ENCODE results near the gene YPEL4. TPM values are rescaled to one million over a fixed set of nuclear protein-coding genes. Genes with fewer than 3 reads are reported as not detected.
A peak's percentile ranks its signal among the peaks of the same experiment; 100 is the strongest.

YPEL4 gene
- total and polyA plus RNA-seq, 2 donors from 2014 or later, result 0.82 to 0.88 TPM

DNA sequence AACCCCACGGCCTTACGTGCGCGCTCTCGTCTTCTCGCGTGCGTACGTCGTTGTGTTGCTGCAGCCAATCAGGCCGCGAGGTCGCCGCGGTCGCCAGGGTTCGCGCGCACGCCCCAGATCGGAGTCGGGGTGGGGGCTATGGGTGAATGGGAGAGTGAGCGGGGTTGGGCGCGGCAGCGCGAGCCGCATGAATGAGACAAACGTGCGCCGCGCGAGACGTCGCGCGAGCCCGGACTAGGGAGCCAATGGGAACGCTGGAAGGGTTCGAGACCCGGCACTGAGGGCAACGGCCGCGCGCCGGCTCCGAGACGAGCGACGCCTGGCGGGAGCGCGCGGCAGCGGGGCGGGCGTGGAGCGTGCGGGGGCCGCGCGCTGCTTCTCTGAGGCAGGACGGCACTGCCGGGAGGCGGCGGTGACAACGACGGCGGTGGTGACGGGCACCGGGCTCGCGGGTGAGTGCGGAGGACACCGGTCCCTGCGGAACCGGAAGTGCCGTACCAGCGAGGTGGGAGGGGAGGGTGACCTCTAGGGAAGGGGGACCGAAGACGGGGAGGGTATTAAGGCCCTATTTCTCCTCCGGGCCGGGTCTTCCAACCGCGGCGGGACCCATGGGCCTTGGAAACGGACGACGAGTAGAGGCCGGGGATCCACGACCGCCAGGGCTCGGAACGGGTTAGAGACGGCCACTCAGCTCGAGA, 18.2 kb upstream of the YPEL4 start, which contains the start of gene ZDHHC5:
Gene ZDHHC5 (plus strand): TSS at position 379 of the 698 bp plus-strand sequence. CDS start 4,977 bp downstream, outside the sequence.
- Histone ChIP-seq H3K9me3 (ENCODE audit: control insufficient read depth in 2 of 3, insufficient read depth in 1 of 3, low read length in 3 of 3) (no peaks in the 10 kb centered on the region), H3K4me1 (ENCODE audit: control insufficient read depth in 2 of 3, insufficient read depth in 2 of 3, low read depth in 1 of 3, low read length in 3 of 3) (peaks cover 0 to 18% (median 15%) of the 10 kb centered on the region in 3 donors), H3K36me3 (ENCODE audit: control insufficient read depth in 2 of 3, insufficient read depth in 3 of 3, low read length in 3 of 3) (peaks cover under 1 to 8% (median 3%) of the 10 kb centered on the region in 3 donors), H3K4me3 (ENCODE audit: low read length in 3 of 3) (peak within 1 kb of the TSS; percentile 83 to 98 (median 86)), H3K9ac (ENCODE audit: low read length in 3 of 3) (peak within 1 kb of the TSS; percentile 82 to 98 (median 97)), H3K27ac (ENCODE audit: low read depth in 2 of 2, low read length in 2 of 2) (peak within 1 kb of the TSS; percentile 97), H3K27me3 (ENCODE audit: control insufficient read depth, insufficient read depth, low read length) (no peaks in the 10 kb centered on the region)
- TF ChIP-seq, protein P1, sequence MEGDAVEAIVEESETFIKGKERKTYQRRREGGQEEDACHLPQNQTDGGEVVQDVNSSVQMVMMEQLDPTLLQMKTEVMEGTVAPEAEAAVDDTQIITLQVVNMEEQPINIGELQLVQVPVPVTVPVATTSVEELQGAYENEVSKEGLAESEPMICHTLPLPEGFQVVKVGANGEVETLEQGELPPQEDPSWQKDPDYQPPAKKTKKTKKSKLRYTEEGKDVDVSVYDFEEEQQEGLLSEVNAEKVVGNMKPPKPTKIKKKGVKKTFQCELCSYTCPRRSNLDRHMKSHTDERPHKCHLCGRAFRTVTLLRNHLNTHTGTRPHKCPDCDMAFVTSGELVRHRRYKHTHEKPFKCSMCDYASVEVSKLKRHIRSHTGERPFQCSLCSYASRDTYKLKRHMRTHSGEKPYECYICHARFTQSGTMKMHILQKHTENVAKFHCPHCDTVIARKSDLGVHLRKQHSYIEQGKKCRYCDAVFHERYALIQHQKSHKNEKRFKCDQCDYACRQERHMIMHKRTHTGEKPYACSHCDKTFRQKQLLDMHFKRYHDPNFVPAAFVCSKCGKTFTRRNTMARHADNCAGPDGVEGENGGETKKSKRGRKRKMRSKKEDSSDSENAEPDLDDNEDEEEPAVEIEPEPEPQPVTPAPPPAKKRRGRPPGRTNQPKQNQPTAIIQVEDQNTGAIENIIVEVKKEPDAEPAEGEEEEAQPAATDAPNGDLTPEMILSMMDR (IDR thresholded peaks at IDR 0.05; ENCODE audit: borderline replicate concordance, extremely low read depth, insufficient read depth), result peak; percentile 46
- intact Hi-C loops (cut with DNase I), result no loop called here
- FAIRE-seq (peak; percentile 66), DNase-seq (peak in 4 of 5 donors; percentile 99 to 100 (median 100))

GRCh38 chr11:57667117-57667735, 17.5 kb upstream of the YPEL4 start:
- FAIRE-seq (peak; percentile 86), DNase-seq (peak; percentile 97 to 100 (median 99))
- Histone ChIP-seq H3K9ac (ENCODE audit: low read length in 3 of 3) (peak overlapping the region; percentile 78 to 98 (median 97)), H3K27me3 (ENCODE audit: control insufficient read depth, insufficient read depth, low read length) (no peaks in the 10 kb centered on the region), H3K36me3 (ENCODE audit: control insufficient read depth in 2 of 3, insufficient read depth in 3 of 3, low read length in 3 of 3) (peaks cover 3 to 7% (median 3%) of the 10 kb centered on the region in 3 donors), H3K4me3 (ENCODE audit: low read length in 3 of 3) (peak overlapping the region; percentile 76 to 98 (median 86)), H3K4me1 (ENCODE audit: control insufficient read depth in 2 of 3, insufficient read depth in 2 of 3, low read depth in 1 of 3, low read length in 3 of 3) (peaks cover 0 to 16% (median 15%) of the 10 kb centered on the region in 3 donors), H3K9me3 (ENCODE audit: control insufficient read depth in 2 of 3, insufficient read depth in 1 of 3, low read length in 3 of 3) (no peaks in the 10 kb centered on the region), H3K27ac (ENCODE audit: low read depth in 2 of 2, low read length in 2 of 2) (peak overlapping the region; percentile 97)
- intact Hi-C loops (cut with DNase I), result no loop called here
- TF ChIP-seq, protein P1 (IDR thresholded peaks at IDR 0.05; ENCODE audit: borderline replicate concordance, extremely low read depth, insufficient read depth), result no peak

DNA sequence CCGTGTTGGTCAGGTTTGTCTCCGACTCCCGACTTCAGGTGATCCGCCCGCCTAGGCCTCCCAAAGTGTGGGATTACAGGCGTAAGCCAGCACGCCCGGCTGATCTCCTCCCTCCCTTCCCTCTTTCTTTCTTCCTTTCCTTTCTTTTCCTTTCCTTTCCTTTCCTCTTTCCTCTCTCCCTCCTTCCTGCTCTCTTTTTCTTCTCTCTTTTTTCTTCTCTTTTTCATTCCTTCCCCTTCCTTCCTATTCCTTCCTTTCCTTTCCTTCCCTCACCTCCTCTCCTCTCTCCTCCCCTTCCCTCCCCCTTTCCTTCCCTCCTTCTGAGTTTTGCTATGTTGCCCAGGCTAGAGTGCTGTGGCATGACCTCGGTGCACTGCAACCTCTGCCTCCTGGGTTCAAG, 14.3 kb upstream of the YPEL4 start:
- Histone ChIP-seq H3K36me3 (ENCODE audit: control insufficient read depth in 2 of 3, insufficient read depth in 3 of 3, low read length in 3 of 3) (peaks cover 0 to 26% (median 24%) of the 10 kb centered on the region in 3 donors), H3K9ac (ENCODE audit: low read length in 3 of 3) (no peak overlapping the region), H3K27me3 (ENCODE audit: control insufficient read depth, insufficient read depth, low read length) (no peaks in the 10 kb centered on the region), H3K9me3 (ENCODE audit: control insufficient read depth in 2 of 3, insufficient read depth in 1 of 3, low read length in 3 of 3) (no peaks in the 10 kb centered on the region), H3K4me3 (ENCODE audit: low read length in 3 of 3) (no peak overlapping the region), H3K4me1 (ENCODE audit: control insufficient read depth in 2 of 3, insufficient read depth in 2 of 3, low read depth in 1 of 3, low read length in 3 of 3) (peaks cover 0 to 12% (median 6%) of the 10 kb centered on the region in 3 donors), H3K27ac (ENCODE audit: low read depth in 2 of 2, low read length in 2 of 2) (no peak overlapping the region)
- TF ChIP-seq, protein P1 (IDR thresholded peaks at IDR 0.05; ENCODE audit: borderline replicate concordance, extremely low read depth, insufficient read depth), result no peak
- intact Hi-C loops (cut with DNase I), result no loop called here
- FAIRE-seq (no peak), DNase-seq (no peak)

Measured in kidney (tissue), 14 donors.